Measurements from ENCODE around the gene MRPL39.
A peak's percentile ranks its signal among the peaks of the same experiment; 100 is the strongest.

Gene MRPL39

DNA sequence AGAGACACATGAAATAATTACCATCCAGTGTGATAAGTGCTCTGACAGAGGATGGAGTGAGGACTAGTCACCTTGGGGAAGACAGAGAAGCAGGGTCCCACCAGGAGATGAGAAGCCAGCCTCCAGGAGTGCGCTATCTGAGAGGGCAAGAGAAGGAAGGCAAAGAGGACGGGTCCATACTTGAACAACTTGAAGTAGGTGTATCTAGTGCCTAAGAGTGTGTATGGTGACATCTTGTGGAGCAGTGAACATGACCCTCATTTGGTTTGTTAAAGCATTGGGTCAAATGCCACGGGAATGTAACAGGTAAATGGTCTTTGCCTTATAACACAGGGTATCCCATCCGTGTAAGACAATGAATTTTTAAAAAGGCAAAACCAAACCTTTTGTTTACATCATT lies 39.8 kb downstream of the MRPL39 start:
- peak in 1 of 5 donors; percentile 50 for DNase-seq

GRCh38 chr21:25566645-25567044 lies 40.6 kb downstream of the MRPL39 start:
- no peak for DNase-seq

GRCh38 chr21:25565272-25566211 lies 41.7 kb downstream of the MRPL39 start:
- no peak for DNase-seq

- no peak for DNase-seq
Measured at GRCh38 chr21:25564349-25564948, 42.8 kb downstream of the MRPL39 start.

DNA sequence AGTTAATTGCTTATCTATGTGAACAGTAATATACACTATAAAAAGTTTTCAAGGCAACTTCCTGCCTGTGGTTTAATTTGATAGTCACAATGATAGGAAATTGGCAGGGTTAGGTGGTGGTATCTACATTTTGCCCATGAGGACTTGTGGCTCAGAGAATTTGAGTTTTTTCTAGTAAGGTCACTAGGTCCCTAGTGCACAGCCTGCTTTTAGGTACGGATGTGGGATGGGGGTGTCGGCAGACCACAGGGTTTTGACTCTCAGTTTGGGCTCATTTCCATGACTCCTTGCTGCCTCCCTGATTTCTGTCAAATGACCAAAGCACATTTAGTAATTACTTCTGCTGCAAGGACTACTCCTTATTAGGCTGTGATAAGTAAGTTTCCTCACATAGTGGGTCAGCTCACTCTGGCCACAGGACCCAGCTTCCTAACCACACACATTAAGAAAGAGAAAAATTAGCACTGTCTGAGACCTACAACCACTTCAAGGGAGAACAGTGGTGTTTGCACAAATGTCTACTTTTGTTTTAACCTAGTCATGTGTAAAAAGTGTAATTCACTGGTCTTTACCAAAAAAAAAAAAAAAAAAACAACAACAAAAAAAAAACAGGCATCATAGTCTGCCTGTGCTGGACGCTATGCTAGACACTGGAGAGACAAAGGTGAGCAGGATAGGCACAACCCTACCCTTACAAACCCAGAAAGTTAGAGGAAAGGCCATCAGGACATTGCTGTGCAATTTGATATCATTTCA lies 43.7 kb downstream of the MRPL39 start:
- DNase-seq = peak in 3 of 5 donors; percentile 9 to 66 (median 10)

DNA sequence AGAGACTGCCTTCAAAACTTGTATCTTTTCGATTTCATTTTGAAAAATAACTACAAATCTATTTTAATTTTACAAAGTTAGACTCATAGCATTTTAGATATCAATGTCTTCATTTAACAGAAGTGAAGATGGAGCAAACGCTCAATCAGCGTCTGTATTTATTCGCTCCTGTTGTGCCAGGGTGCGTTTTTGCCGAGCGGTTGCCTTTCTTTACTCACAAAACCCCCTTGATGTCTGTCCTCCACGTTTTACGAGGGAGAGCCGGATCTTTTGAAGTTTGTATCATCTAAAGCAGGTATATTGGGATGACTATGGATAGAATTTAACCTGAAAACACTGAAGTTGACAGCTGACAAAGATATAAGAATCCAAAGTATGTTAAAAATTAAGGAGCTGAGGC lies 44.6 kb downstream of the MRPL39 start:
- DNase-seq = no peak

DNA sequence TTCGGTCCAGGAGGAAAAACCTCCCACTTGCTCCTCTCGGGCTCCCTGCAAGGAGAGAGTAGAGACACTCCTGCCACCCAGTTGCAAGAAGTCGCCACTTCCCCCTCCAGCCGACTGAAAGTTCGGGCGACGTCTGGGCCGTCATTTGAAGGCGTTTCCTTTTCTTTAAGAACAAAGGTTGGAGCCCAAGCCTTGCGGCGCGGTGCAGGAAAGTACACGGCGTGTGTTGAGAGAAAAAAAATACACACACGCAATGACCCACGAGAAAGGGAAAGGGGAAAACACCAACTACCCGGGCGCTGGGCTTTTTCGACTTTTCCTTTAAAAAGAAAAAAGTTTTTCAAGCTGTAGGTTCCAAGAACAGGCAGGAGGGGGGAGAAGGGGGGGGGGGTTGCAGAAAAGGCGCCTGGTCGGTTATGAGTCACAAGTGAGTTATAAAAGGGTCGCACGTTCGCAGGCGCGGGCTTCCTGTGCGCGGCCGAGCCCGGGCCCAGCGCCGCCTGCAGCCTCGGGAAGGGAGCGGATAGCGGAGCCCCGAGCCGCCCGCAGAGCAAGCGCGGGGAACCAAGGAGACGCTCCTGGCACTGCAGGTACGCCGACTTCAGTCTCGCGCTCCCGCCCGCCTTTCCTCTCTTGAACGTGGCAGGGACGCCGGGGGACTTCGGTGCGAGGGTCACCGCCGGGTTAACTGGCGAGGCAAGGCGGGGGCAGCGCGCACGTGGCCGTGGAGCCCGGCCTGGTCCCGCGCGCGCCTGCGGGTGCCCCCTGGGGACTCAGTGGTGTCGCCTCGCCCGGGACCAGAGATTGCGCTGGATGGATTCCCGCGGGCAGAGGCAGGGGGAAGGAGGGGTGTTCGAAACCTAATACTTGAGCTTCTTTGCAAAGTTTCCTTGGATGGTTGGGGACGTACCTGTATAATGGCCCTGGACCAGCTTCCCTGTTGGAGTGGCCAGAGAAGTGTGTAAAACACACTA lies 45.3 kb downstream of the MRPL39 start:
- peak; percentile 44 to 83 (median 47) for DNase-seq

DNA sequence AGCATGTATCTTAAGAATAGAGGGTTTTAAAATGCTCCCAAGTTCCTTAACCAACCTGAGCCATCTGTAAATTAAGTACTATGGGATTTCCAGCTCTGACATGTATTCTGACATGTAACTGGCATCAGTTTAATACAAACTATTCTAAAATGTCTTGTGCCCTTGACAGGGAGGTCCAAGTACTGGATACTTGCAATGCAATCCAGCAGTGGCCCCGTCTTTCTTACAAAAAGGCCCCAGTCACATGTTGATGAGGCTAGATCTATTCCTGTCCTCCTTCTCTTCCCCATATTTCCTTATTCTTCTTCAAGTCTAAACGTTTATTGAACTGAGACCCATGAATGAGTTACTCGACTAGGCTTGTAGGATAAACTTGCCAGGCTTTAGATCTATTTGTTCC lies 46.4 kb downstream of the MRPL39 start:
- DNase-seq = no peak

DNA sequence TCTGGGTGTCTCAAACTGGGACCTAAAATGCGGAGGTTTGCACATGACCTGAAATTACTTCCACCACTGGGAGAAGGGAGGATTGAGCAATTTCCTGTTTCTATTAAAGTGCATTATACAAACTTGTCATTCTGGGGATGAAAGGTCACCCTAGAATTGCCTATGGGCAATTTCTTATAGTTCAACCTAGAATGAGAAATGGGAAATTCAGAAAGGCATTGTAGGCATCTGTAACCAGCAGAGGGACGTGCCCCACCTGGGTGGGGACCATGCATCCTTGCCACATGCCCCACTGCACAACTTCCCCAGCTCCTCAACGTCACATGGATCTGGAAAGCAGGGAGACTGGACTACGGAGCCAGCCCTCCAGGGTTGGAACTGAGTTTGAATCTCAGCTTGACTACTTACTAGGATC lies 47.0 kb downstream of the MRPL39 start:
- no peak for DNase-seq

- no peak for DNase-seq
Measured at GRCh38 chr21:25559746-25560145, 47.5 kb downstream of the MRPL39 start.

- DNase-seq = no peak
Measured at GRCh38 chr21:25558123-25558522, 49.2 kb downstream of the MRPL39 start.

DNA sequence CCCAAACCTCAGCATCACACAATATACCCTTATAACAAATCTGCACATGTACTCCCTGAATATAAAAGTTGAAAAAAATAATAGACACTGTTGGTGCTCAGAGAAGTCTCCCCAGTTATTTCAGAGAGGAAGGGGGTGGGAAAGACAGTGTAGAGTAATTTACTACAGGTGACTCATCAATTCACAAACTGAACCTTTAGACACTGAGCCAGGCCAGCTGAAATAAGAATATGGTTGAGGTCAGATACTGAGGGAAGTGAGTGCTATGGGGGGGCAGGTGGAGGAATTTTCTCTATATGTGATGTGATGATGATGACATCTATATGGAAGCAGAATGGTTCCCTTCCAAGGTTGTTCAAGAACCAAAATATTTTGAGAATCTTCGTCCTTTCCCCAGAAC lies 50.1 kb downstream of the MRPL39 start:
- no peak for DNase-seq

DNA sequence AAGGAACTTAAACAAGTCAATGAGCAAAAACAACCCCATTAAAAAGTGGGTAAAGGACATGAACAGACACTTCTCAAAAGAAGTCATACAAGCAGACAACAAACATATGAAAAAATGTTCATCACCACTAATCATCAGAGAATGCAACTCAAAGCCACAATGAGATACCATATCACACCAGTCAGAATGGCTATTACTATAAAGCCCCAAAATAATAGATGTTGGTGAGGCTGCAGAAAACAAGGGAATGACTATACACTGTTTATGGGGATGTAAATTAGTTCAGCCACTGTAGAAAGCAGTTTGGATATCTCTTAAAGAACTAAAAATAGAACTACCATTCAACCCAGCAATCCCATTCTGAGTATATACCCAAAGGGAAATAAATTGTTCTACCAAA lies 51.2 kb downstream of the MRPL39 start:
- no peak for DNase-seq

DNA sequence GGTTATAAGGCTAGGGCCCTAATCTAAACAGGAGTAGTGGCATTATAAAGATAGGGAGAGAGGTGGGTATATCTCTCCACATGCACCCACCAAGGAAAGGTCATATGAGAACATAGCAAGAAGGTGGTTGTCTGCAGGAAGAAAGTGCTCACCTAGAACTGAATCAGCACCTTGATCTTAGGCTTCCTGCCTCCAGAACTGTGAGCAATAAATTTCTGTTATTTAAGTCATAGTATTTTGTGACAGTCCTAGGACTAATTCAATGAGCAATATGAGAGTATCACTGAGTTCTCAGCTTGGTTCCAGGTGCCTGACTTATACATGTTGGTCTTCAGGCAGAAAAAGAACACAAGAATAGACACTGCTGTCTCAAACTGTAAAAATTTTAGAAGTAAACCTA lies 51.8 kb downstream of the MRPL39 start:
- DNase-seq = no peak

DNA sequence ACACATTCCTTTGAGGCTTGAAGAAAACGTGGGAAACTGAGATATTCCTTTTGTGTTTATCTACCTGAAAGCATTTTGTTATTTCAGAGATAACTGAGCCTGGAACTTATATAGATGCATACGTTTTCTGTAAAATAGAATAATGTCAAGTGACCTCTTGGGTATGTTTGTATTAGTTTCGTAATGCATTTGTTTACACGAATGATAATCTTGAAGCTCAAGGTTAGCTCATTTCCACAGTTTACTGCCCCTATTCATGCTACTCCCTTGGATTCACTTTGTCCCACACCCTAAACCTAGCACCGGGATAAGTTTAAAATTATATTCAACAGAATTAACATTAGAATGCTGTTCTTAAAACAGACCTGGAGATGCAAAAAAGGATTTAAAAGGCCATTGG lies 54.4 kb downstream of the MRPL39 start:
- no peak for DNase-seq

DNA sequence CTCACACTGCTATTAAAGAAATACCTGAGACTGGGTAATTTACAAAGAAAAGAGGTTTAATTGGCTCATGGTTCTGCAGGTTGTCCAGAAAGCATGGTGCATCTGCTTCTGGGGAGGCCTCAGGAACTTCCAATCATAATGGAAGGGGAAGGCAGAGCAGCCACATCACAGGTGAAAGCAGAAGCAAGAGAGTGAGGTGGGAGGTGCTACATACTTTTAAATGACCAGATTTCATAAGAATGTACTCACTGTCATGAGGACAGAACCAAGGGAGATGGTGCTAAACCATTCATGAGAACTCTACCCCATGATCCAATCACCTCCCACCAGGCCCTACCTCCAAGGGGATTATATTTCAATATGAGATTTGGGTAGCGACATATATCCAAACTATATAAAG lies 55.7 kb downstream of the MRPL39 start:
- no peak for DNase-seq

DNA sequence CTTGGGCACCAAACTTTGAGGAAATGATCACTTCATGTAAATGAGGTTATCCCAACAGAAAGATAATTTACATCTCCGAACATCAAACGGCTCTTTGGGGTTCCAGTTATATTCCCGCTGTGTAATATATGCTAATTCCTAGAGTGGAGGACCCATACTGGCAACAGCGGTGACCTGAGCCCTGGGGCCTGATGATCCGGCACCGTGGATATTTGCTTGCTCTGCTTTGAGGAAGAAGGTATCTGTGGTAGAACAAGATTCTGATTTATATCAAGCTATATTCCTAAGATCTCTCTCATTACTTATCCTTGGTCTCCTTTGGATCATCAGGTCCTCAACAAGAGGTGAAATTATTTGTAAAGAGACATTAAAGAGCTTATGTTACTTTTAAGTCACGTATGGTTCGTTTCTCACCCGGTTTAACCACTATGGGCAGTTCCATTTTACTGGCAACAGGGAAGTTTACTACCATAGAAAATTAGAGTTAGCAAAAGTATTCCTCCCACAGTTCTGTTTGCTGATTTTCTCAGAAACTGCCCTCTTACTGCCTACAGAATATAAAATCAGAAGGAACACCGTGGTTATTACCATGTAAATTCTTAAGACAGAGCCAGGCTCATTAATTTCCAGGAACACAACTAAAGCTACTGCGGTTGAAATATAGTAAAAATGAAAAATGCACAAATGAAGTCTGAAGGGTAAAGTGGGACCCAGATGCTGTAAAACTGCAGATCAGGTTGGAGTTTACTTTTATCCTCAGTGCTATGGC lies 56.7 kb downstream of the MRPL39 start:
- DNase-seq = no peak

GRCh38 chr21:25541042-25541441 lies 66.2 kb downstream of the MRPL39 start:
- DNase-seq = no peak

DNA sequence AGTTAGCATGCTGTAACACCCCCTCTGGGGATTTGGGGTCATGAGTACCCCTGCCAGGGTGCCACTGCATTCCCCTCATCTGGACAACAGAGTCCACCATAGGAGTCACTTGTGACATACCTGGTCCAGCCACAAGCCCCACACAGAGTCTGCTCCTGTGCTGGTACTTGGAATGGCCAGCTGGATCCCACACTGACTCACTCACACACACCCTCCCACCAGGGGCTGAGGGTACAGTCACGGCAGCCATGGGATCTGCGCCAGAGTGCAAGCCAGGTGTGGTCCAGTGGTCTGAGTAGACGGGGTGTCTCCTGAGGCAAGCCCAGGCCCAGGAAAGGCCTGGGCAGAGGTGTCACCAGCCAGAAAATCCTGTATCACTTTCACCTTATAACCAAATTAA lies 67.7 kb downstream of the MRPL39 start:
- no peak for DNase-seq

- no peak for DNase-seq
Measured at GRCh38 chr21:25537174-25537573, 70.1 kb downstream of the MRPL39 start.

- DNase-seq = no peak
Measured at GRCh38 chr21:25536752-25537151, 70.5 kb downstream of the MRPL39 start.

- DNase-seq = no peak
Measured at GRCh38 chr21:25535849-25536248, 71.4 kb downstream of the MRPL39 start.
